ENCODE results near the gene HIVEP3.

HIVEP3 gene

GRCh38 chr1:41622859-41623732 is 295.6 kb downstream of the HIVEP3 start:
- FAIRE-seq = no peak

- no peak for FAIRE-seq
These were observed 296.3 kb downstream of the HIVEP3 start for GRCh38 chr1:41622402-41622801.

- no peak for FAIRE-seq
These were observed 296.9 kb downstream of the HIVEP3 start for GRCh38 chr1:41621791-41622190.

- FAIRE-seq = no peak
These were observed 297.5 kb downstream of the HIVEP3 start for GRCh38 chr1:41621256-41621655.

- no peak for FAIRE-seq
These were observed 298.2 kb downstream of the HIVEP3 start for GRCh38 chr1:41620365-41621169.

- FAIRE-seq = no peak
These were observed 299.0 kb downstream of the HIVEP3 start for GRCh38 chr1:41619511-41620364.

GRCh38 chr1:41618871-41619270 is 299.9 kb downstream of the HIVEP3 start:
- no peak for FAIRE-seq

- no peak for FAIRE-seq
These were observed 300.5 kb downstream of the HIVEP3 start for GRCh38 chr1:41618066-41618825.

GRCh38 chr1:41617336-41617735 is 301.4 kb downstream of the HIVEP3 start:
- no peak for FAIRE-seq

GRCh38 chr1:41616563-41616962 is 302.2 kb downstream of the HIVEP3 start:
- FAIRE-seq = no peak

- FAIRE-seq = no peak
These were observed 302.7 kb downstream of the HIVEP3 start for GRCh38 chr1:41615981-41616380.

- FAIRE-seq = no peak
These were observed 303.4 kb downstream of the HIVEP3 start for GRCh38 chr1:41615316-41615715.

- no peak for FAIRE-seq
These were observed 303.9 kb downstream of the HIVEP3 start for GRCh38 chr1:41614818-41615217.

- no peak for FAIRE-seq
These were observed 304.8 kb downstream of the HIVEP3 start for GRCh38 chr1:41613689-41614574.

GRCh38 chr1:41612953-41613352 is 305.8 kb downstream of the HIVEP3 start:
- no peak for FAIRE-seq

GRCh38 chr1:41611932-41612450 is 306.7 kb downstream of the HIVEP3 start:
- no peak for FAIRE-seq

GRCh38 chr1:41611068-41611931 is 307.4 kb downstream of the HIVEP3 start:
- no peak for FAIRE-seq

GRCh38 chr1:41610361-41610760 is 308.4 kb downstream of the HIVEP3 start:
- no peak for FAIRE-seq

GRCh38 chr1:41609166-41609883 is 309.4 kb downstream of the HIVEP3 start:
- FAIRE-seq = no peak

Measured in A204.1 (cell line).